Heart left ventricle (tissue), 16 donors: ENCODE measurements around the gene GCSH. TPM values are rescaled to one million over a fixed set of nuclear protein-coding genes. Genes with fewer than 3 reads are reported as not detected.
A peak's percentile ranks its signal among the peaks of the same experiment; 100 is the strongest.

Experiments used
- ATAC-seq, 4 donors: fragments of 200-7000 bp; cut with Tn5 transposase; one replicate each; pipeline ENCODE4 v1.9.1; 2020 to 2022; ENCODE audit warnings: moderate library complexity in 4 of 4, mild to moderate bottlenecking in 3 of 4, moderate number of reproducible peaks in 1 of 4
- DNase-seq, 5 donors: peaks; one replicate each; pipeline ENCODE4 v3.0.0-alpha.2; 2020
- H3K27ac ChIP-seq, 12 donors: fragments of 200-600 bp; sonication (generic) in 4 of 12; one replicate each; pipeline versions ENCODE4 v1.5.0 to v1.8.0; 2016 to 2022; ENCODE audit warnings: mild to moderate bottlenecking in 2 of 12
- H3K27me3 ChIP-seq, 9 donors: fragments of 200-600 bp; sonication (generic) in 2 of 9; one replicate each; pipeline versions ENCODE4 v1.5.1 to v1.8.0; 2016 to 2022; ENCODE audit warnings: mild to moderate bottlenecking in 3 of 9
- H3K36me3 ChIP-seq, 9 donors: fragments of 200-600 bp; sonication (generic) in 2 of 9; one replicate each; pipeline versions ENCODE4 v1.5.0 to v1.8.0; 2018 to 2022; ENCODE audit warnings: mild to moderate bottlenecking in 2 of 9
- H3K4me1 ChIP-seq, 12 donors: fragments of 200-600 bp; sonication (generic) in 4 of 12; one replicate each; pipeline versions ENCODE4 v1.5.0 to v1.8.0; 2016 to 2022; ENCODE audit warnings: mild to moderate bottlenecking in 3 of 12
- H3K4me3 ChIP-seq, 12 donors: fragments of 200-600 bp; sonication (generic) in 4 of 12; one replicate each; pipeline versions ENCODE4 v1.5.0 to v1.8.0; 2017 to 2022; ENCODE audit warnings: mild to moderate bottlenecking in 9 of 12, moderate library complexity in 4 of 12
- H3K9me3 ChIP-seq, 12 donors: fragments of 200-600 bp; sonication (generic) in 4 of 12; one replicate each; pipeline versions ENCODE4 v1.5.0 to v1.8.0; 2016 to 2022; ENCODE audit warnings: mild to moderate bottlenecking in 1 of 12
- CTCF ChIP-seq, 12 donors: fragments of 200-600 bp; sonication (generic) in 4 of 12; IDR thresholded peaks; one replicate each; pipeline versions ENCODE4 v1.5.0 to v1.8.0; 2018 to 2022; ENCODE audit warnings: antibody characterized with exemption in 12 of 12, mild to moderate bottlenecking in 5 of 12
- POLR2A ChIP-seq, 2 donors: fragments of 450-650 bp; IDR thresholded peaks; one replicate each; pipeline ENCODE4 v1.6.1; 2017; ENCODE audit warnings: antibody characterized with exemption in 2 of 2, mild to moderate bottlenecking in 2 of 2, moderate library complexity in 2 of 2
- WGBS, 4 donors: extraction: QIAGEN DNeasy Blood & Tissue Kit in 2 of 4; methylation state at CpG; one replicate each; pipeline versions ENCODE4 v1.1.5 to v1.1.7; 2013 to 2018; 5-methylcytosine and 5-hydroxymethylcytosine counted together
- intact Hi-C, 10 donors: fragments of 100-400 bp; cut with DNase I; formaldehyde crosslinking; loops; one replicate each; pipeline versions ENCODE4 v1.11.1 to v1.14.2; 2022
- long read RNA-seq, 3 donors: library from polyadenylated mRNA; unstranded; transcript quantifications; one replicate each; pipeline ENCODE4 v2.0.0, GENCODE V29; 2020 to 2021
- polyA plus RNA-seq, 2 donors: library from polyadenylated mRNA; stranded (reverse); fragments of 200-250 nt; gene quantifications; one replicate each; pipeline ENCODE4 v1.2.3, GENCODE V29; 2013
- total RNA-seq, 9 donors: library from RNA; depleted of rRNA in 2 of 9; stranded (reverse); fragments of >200 nt in 2 of 9; fragmentation: NEBNext Ultra II Directional in 3 of 9; extraction: Animal tissue kit (Norgen Biotek cat#: 25700) in 3 of 9; gene quantifications; one replicate each; pipeline versions ENCODE4 v1.1.0 to v1.2.4, GENCODE V29; 2016 to 2023
- donor health status: ischemic (EF 13 %, LVEDD 7.1; RV severe dilation, severe dysfunction).
- donor health status: healthy with polysubstance abuse.
- donor health status: DM: no; HTN: yes; CAD: no.
- donor health status: DM: no; HTN: no; CAD: no.
- donor health status: ischemic (EF 25% LVEDD 6.9; RV normal size, moderate dysfunction).
- donor health status: ischemic (EF 25% LVEDD 5.7; RV mildly dilated, moderate dysfunction).
- donor health status: healthy.
- donor health status: DM: yes; HTN: yes; CAD: no.
- donor health status: ischemic (EF 35%, LVEDD 5.7; RV mildly dilated, moderate dysfunction).
- donor health status: nonischemic (EF 11% LVEDD 7.7; RV severe dilation, severe dysfunction).
- donor health status: DM: yes; HTN: yes; CAD: no.
- donor health status: PGD.
- donor health status: ischemic (EF 29% LVEDD 5.4; RV normal size, mild dysfunction).
- donor health status: nonischemic (EF 23%, LVEDD 6.1; RV moderate dilation, normal function).

The GCSH gene
- total RNA-seq (10 to 100 TPM; 22.3 to 51.2 (median 40.1) TPM), polyA plus RNA-seq (10 to 100 TPM; 38.5 to 47.7 TPM)
- long read RNA-seq, donor 1, transcript GCSH-201 (5 exons, 1,597 nt): major isoform, 86 of 91 reads
- long read RNA-seq, donor 1, partial matches to known transcripts: 0 of 91 reads
- long read RNA-seq, donor 1, other reads (novel, unspliced or antisense): 4 of 91 reads
- long read RNA-seq, donor 2, transcript GCSH-201 (5 exons, 1,597 nt): major isoform, 124 of 128 reads
- long read RNA-seq, donor 2, partial matches to known transcripts: 0 of 128 reads
- long read RNA-seq, donor 2, other reads (novel, unspliced or antisense): 4 of 128 reads
- long read RNA-seq, donor 3, transcript GCSH-201 (5 exons, 1,597 nt): major isoform, 48 of 48 reads
- long read RNA-seq, donor 3, partial matches to known transcripts: 0 of 48 reads
- long read RNA-seq, donor 3, other reads (novel, unspliced or antisense): 0 of 48 reads

- ATAC-seq (peak; percentile 99 to 100 (median 100)), DNase-seq (peak; percentile 100)
- WGBS, 4 donors: 0 to 4% (median 2%) methylated on average over 30 to 77 of the region's 83 CpGs
- intact Hi-C loops: loop anchor here in 4 of 10 donors (1.0 to 10.0 kb wide), 4 partner anchors 19 to 219 kb away; partner anchors contain the start of genes C16orf46 (in 3 of the 4), ATMIN (in 2 of the 4) and GAN (in 1 of the 4)
- H3K9me3 ChIP-seq: no peaks in the 10 kb centered on the region
- peak within 1 kb of the TSS; percentile 50 to 97 (median 78) for H3K4me3 ChIP-seq
- peaks cover 0 to 14% (median 2%) of the 10 kb centered on the region in 12 donors for H3K4me1 ChIP-seq
- no peaks in the 10 kb centered on the region for H3K27me3 ChIP-seq
- H3K27ac ChIP-seq: peak within 1 kb of the TSS; percentile 40 to 86 (median 71)
- peak in 1 of 2 donors; percentile 48 for TF ChIP-seq POLR2A (IDR thresholded peaks at IDR 0.05)
- no peak for TF ChIP-seq CTCF (IDR thresholded peaks at IDR 0.05)
- no peaks in the 10 kb centered on the region for H3K36me3 ChIP-seq
Measured at GRCh38 chr16:81095953-81096714, at the start of gene GCSH. Gene GCSH (minus strand): TSS chr16:81096395. CDS start chr16:81096278, 117 bp downstream.

GRCh38 chr16:81143921-81144471 lies 47.8 kb upstream of the GCSH start:
- H3K27me3 ChIP-seq: no peaks in the 10 kb centered on the region
- intact Hi-C loops: no loop called here
- ATAC-seq (no peak), DNase-seq (no peak)
- peaks cover 0 to 12% (median 0%) of the 10 kb centered on the region in 9 donors for H3K36me3 ChIP-seq
- no peak overlapping the region for H3K27ac ChIP-seq
- no peaks in the 10 kb centered on the region for H3K4me1 ChIP-seq
- no peak overlapping the region for H3K4me3 ChIP-seq
- TF ChIP-seq CTCF (IDR thresholded peaks at IDR 0.05): no peak
- TF ChIP-seq POLR2A (IDR thresholded peaks at IDR 0.05): no peak
- H3K9me3 ChIP-seq: no peaks in the 10 kb centered on the region
- 69 to 78% (median 76%) methylated on average over 4 of the region's 4 CpGs for WGBS, 4 donors

GRCh38 chr16:81142864-81143263 lies 46.7 kb upstream of the GCSH start:
- intact Hi-C loops: no loop called here
- no peak for DNase-seq
- H3K27me3 ChIP-seq: no peaks in the 10 kb centered on the region
- H3K4me1 ChIP-seq: no peaks in the 10 kb centered on the region
- H3K9me3 ChIP-seq: no peaks in the 10 kb centered on the region
- no peak for TF ChIP-seq POLR2A (IDR thresholded peaks at IDR 0.05)
- no peak for TF ChIP-seq CTCF (IDR thresholded peaks at IDR 0.05)
- H3K4me3 ChIP-seq: no peak overlapping the region
- ATAC-seq: no peak
- 76 to 85% (median 80%) methylated on average over 12 of the region's 12 CpGs for WGBS, 4 donors
- no peak overlapping the region for H3K27ac ChIP-seq
- peaks cover 0 to 12% (median 0%) of the 10 kb centered on the region in 9 donors for H3K36me3 ChIP-seq
